ENCODE measurements around the gene GLUD2.

The GLUD2 gene

DNA sequence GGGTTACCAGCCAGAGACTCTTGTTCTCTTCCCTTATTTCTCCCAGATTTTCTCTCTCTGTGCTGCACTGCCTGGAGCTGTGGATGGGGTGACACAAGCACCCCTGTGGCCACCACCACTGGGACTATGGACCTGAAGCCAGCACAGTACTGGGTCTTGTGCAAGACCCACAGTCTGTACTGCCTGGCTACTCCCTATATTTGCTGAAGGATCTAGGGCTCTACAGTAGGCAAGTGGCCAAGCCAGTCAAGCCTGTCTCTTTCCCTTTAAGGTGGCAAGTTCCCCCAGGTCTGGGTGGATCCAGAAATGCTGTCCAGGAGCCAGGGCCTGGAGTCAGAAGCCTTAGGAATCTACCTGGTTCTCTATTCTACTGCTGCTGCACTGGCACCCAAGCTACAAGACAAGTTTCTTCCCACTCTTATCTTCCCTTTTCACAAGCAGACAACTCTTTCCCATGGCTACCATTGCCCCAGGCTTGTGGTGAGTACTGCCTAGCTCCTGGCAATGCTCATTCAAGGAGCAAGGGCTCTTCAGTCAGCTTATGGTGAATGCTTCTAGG is 33.4 kb upstream of the GLUD2 start:
- DNase-seq (ENCODE audit: low read depth) = no peak
- TF ChIP-seq, protein P1, sequence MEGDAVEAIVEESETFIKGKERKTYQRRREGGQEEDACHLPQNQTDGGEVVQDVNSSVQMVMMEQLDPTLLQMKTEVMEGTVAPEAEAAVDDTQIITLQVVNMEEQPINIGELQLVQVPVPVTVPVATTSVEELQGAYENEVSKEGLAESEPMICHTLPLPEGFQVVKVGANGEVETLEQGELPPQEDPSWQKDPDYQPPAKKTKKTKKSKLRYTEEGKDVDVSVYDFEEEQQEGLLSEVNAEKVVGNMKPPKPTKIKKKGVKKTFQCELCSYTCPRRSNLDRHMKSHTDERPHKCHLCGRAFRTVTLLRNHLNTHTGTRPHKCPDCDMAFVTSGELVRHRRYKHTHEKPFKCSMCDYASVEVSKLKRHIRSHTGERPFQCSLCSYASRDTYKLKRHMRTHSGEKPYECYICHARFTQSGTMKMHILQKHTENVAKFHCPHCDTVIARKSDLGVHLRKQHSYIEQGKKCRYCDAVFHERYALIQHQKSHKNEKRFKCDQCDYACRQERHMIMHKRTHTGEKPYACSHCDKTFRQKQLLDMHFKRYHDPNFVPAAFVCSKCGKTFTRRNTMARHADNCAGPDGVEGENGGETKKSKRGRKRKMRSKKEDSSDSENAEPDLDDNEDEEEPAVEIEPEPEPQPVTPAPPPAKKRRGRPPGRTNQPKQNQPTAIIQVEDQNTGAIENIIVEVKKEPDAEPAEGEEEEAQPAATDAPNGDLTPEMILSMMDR (conservative IDR thresholded peaks at IDR 0.05; ENCODE audit: low read length) = no peak
- H3K4me3 ChIP-seq (ENCODE audit: low read length) = no peak overlapping the region

DNA sequence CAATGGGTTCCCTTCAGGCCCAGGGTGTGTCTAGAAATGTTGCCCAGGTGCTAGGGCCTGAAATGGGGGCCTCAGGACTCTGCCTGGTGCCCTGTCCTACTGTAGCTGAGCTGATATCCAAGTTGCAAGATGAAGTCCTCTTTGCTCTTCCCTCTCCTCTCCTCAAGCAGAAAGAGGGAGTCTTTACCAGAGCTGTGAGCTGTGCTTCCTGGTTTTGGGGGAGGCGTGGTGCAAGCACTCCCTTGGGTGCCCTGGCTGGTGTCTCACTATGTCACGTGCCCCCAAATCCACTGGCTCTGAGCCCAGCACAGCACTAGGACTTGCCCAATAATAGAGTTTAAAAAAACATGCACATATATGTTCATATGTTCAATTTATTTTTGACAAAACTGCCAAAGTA is 32.6 kb upstream of the GLUD2 start:
- TF ChIP-seq, protein P1 (conservative IDR thresholded peaks at IDR 0.05; ENCODE audit: low read length) = no peak
- no peak overlapping the region for H3K4me3 ChIP-seq (ENCODE audit: low read length)
- no peak for DNase-seq (ENCODE audit: low read depth)

DNA sequence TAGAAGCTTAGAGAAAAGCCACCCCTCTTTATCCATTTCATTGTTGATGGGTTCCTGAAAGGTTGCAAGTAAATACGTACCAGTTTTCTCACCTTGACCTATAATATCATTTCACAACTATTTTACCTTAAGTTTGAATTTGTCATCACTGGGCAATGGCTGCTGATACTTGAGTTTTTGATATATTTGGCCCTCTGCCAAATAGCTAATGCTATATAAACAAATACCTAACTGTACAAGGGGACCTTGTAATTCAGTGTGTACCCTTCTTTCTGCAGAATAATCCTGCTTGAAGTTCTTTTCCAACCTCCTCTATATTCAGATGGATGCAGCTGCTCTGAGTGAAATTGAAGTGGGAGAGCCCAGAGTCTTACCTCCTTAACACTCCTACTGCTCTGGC is 19.0 kb upstream of the GLUD2 start:
- no peak for DNase-seq (ENCODE audit: low read depth)
- TF ChIP-seq, protein P1 (conservative IDR thresholded peaks at IDR 0.05; ENCODE audit: low read length) = no peak
- no peak overlapping the region for H3K4me3 ChIP-seq (ENCODE audit: low read length)

DNA sequence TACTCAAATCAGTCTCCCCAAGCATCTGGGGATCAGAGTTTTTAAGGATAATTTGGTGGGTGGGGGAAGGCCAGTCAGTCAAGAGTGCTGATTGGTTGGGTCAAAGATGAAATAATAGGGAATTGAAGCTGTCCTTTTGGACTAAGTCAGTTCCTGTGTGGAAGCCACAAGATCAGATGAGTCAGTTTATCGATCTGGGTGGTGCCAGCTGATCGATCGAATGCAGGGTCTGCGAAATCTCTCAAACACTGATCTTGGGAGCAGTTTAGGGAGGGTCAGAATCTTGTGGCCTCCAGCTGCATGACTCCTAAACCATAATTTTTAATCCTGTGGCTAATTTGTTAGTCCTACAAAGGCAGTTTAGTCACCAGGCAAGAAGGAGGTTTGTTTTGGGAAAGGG is 17.3 kb upstream of the GLUD2 start:
- TF ChIP-seq, protein P1 (conservative IDR thresholded peaks at IDR 0.05; ENCODE audit: low read length) = no peak
- no peak for DNase-seq (ENCODE audit: low read depth)
- H3K4me3 ChIP-seq (ENCODE audit: low read length) = no peak overlapping the region

DNA sequence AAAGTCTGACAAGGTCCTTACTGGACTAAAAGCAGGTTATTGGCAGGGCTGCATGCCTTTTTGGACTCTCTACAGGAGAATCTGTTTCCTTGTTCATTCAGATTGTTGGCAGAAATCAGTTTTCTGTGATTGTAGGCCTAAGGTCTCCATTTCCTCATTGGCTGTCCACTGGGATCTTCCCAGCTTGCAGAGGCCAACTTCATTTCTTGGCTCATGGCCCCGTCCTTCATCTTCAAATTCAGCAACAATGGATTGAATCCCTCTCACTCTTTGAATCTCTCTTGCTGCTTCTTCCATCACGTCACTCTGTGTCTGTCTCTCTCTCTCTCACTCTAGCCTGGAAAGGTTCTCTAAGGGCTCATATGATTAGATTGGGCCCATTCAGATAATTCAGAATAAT is 14.9 kb upstream of the GLUD2 start:
- TF ChIP-seq, protein P1 (conservative IDR thresholded peaks at IDR 0.05; ENCODE audit: low read length) = no peak

DNA sequence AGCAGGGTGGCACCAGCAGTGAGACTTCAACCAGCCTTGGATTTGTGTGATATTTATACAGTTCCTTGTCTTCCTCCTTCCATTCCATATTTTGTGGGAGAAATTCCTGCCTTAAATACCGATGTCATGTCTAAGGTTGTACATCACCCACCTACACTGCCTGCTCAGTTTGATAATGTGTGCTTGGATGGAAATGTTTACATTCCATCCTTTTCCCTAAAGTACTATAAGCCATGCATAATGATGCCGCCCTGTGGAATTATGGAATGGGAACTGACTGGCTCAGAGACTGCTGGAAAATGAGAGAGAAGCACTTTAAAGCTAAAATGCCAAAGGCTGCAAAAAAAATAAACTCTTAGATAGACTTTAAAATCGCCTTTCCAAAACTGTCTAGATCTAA is 11.3 kb upstream of the GLUD2 start:
- no peak overlapping the region for H3K4me3 ChIP-seq (ENCODE audit: low read length)
- DNase-seq (ENCODE audit: low read depth) = no peak
- TF ChIP-seq, protein P1 (conservative IDR thresholded peaks at IDR 0.05; ENCODE audit: low read length) = no peak

More for the DNA sequence above, 14.9 kb upstream of the GLUD2 start:
- H3K4me3 ChIP-seq (ENCODE audit: low read length) = no peak overlapping the region
- no peak for DNase-seq (ENCODE audit: low read depth)

DNA sequence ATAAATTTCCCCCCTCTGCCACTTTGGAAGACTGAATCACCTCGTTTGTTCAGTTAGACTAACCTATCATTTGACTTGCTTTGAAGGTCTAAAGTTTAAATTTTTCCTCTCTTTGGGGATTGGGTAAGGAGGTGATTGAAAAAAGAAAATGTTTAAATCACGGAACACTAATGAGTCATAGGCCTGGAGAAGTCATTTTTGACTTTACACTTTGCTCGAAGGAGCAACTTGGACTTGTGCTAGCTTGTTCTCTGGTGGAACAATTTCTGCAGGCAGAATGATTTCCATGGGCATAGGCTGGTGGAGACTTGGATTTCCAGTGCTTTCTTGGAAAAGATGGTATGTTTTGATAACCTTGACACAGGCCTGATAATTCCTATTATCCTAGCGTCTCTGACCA is 10.5 kb upstream of the GLUD2 start:
- no peak for DNase-seq (ENCODE audit: low read depth)
- TF ChIP-seq, protein P1 (conservative IDR thresholded peaks at IDR 0.05; ENCODE audit: low read length) = no peak
- no peak overlapping the region for H3K4me3 ChIP-seq (ENCODE audit: low read length)
